ENCODE measurements around the gene TRMT61A.

Gene TRMT61A

DNA sequence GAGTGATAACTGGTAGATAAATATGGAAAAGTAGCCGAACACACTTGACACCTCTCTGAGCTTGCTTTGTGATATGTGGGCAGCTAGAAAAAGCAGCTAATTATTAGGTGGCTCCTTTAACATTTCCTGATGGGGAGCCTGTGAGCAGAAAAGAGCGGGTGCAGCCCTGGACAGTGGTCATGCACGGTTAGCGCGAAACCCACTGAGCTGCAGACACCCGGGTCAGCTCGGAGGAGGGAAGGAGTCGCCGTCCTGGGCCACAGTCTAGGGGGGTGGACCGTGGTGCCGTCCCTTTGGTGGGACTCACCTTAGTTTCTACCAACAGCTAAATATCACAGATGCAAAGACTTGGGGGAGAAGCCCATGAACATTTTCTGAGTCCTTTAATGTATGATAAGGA, 40.4 kb downstream of the TRMT61A start:
- DNase-seq: no peak

DNA sequence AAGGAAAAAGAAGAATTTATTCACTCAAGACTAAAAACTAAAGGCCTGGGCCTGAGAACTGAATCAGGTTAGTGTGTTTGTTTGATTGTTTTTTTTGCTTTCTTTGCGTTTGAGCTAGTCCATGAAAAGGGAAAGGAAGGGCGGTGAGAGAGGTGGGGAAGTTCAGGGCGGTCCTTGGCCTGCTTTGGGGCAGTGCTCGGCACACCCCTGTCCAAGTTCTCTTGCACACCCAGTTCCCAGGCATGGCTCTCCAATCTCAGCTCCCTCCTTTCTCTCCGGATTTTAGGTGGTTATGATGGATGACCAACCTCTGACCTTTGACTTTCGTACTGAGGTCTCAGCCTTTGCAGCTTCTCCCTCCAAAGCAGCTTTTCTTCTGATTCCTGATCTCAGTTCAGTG, 45.1 kb downstream of the TRMT61A start:
- no peak for DNase-seq

GRCh38 chr14:103574707-103575285, 45.8 kb downstream of the TRMT61A start:
- DNase-seq: no peak

DNA sequence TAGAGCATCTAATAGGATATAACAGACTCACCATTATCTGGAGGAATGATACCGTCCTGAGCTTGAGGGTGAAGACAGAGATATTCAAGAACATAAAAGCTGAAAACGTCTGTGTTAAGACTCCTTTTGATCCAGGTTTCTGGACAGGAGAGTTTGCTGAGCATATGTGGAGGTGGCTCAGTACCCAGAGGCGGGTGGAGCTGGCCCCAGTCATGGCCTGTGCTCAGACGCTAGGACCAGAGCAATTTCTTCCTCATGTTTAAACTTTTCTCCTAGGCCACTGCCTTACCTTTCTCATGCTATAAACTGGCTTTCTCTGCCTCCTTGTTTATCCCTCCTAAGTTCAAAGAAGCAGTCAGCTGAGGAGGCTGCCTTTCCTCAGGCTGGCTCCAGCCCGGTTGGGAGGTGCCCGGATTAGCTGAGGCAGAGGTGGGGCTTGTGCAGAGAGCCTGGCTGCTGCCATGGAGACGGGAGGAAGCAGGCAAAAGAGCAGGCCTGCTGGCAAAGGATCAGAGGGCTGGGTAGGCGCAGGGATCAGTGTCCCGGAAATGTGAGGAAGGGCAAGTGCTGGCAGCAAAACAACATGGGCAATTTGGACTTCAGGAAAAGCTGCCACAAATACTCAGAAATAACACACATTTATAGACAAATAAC, 47.5 kb downstream of the TRMT61A start:
- peak; percentile 70 for DNase-seq

- no peak for DNase-seq
Observed at GRCh38 chr14:103578401-103579075, 49.5 kb downstream of the TRMT61A start.

DNA sequence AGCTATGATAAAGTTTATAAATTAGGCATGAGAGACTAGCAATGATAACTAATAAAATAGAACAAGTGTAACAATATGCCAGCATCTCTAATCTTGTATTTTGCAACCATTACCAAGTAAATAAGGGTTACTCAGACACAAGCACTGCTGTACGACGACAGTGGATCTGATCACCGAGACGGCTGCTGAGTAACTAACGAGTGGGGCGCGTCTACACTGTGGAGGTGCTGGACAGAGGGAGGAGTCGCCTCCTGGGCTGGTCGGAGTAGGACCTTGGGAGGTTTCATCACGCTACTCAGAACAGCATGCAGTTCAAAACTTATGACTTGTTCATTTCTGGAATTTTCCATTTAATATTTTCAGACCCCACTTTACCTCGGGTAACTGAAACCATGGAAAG, 52.2 kb downstream of the TRMT61A start:
- no peak for DNase-seq

- no peak for DNase-seq
Observed at GRCh38 chr14:103581954-103582703, 53.1 kb downstream of the TRMT61A start.

DNA sequence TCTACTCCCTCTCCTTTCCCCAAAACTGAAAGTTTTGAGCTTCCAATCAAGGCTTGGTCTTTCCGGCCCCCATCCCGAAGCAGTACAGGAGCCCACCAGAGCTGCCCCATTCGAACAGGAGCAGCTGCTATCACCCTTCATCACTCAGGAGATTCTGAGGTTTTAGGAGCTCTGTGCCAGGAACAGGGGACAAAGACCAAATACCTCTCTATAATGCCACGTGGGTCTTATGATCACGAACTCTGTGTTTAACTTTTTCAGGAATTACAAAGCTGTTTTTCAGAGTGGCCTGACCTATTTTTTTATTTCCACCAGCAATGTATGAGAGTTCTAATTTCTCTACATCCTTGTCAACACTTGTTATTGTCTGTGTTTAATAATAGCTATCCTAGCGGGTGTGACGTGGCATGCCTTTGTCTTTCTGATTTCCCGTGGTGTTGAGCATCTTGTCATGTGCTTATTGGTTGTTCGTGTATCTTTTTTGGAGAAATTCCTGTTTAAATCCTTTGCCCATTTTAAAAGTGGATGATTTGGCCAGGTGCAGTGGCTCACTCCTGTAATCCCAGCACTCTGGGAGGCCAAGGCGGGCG, 55.4 kb downstream of the TRMT61A start:
- no peak for DNase-seq

Data from fibroblast of skin of abdomen (primary cell).